Muscle layer of colon (tissue), 2 donors: ENCODE data around the gene COMMD4.
"Not testable (repeated sequence)": the region's sequence is repeated elsewhere in the genome, so short reads cannot be mapped to it uniquely, and the experiment has no call there.

Experiments
- H3K27ac ChIP-seq: one replicate; pipeline ENCODE4 v1.7.0; 2013; ENCODE audit warnings: low read depth, mild to moderate bottlenecking, low read length, moderate library complexity
- H3K27me3 ChIP-seq, 2 donors: one replicate each; pipeline ENCODE4 v1.7.0; 2013; ENCODE audit warnings: low read length in 2 of 2, mild to moderate bottlenecking in 2 of 2; ENCODE audit not compliant: insufficient read depth in 2 of 2, control insufficient read depth in 1 of 2
- H3K36me3 ChIP-seq: one replicate; pipeline ENCODE4 v1.7.0; 2013; ENCODE audit warnings: mild to moderate bottlenecking, low read length; ENCODE audit not compliant: insufficient read depth
- H3K4me1 ChIP-seq: one replicate; pipeline ENCODE4 v1.7.0; 2013; ENCODE audit warnings: mild to moderate bottlenecking, low read length; ENCODE audit not compliant: insufficient read depth
- H3K4me3 ChIP-seq, 2 donors: one replicate each; pipeline ENCODE4 v1.7.0; 2013; ENCODE audit warnings: low read length in 2 of 2, low read depth in 1 of 2, mild to moderate bottlenecking in 1 of 2, moderate library complexity in 1 of 2
- H3K9ac ChIP-seq: one replicate; pipeline ENCODE4 v1.7.0; 2013; ENCODE audit warnings: low read length
- H3K9me3 ChIP-seq: one replicate; pipeline ENCODE4 v1.7.0; 2013; ENCODE audit warnings: mild to moderate bottlenecking, low read length
- donor health status: abdominal sarcoma.
- donor health status: Adenocarcinoma of cecum.

COMMD4 gene

DNA sequence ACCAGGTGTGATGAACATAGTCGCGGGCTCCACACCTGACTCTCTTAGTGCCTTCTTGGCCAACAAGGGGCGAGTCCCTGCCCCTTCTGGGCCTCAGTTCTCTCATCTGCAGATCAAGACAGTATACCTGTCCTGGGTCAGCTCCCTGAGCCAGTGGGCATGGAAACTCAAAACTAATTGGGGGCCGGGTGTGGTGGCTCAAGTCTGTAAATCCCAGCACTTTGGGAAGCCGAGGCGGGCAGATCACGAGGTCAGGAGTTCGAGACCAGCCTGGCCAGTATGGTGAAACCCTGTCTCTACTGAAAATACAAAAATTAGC, 13.4 kb downstream of the COMMD4 start:
- not testable (repeated sequence) for H3K4me1 ChIP-seq, H3K9ac ChIP-seq, H3K27ac ChIP-seq, H3K36me3 ChIP-seq, H3K9me3 ChIP-seq, H3K4me3 ChIP-seq, H3K27me3 ChIP-seq

DNA sequence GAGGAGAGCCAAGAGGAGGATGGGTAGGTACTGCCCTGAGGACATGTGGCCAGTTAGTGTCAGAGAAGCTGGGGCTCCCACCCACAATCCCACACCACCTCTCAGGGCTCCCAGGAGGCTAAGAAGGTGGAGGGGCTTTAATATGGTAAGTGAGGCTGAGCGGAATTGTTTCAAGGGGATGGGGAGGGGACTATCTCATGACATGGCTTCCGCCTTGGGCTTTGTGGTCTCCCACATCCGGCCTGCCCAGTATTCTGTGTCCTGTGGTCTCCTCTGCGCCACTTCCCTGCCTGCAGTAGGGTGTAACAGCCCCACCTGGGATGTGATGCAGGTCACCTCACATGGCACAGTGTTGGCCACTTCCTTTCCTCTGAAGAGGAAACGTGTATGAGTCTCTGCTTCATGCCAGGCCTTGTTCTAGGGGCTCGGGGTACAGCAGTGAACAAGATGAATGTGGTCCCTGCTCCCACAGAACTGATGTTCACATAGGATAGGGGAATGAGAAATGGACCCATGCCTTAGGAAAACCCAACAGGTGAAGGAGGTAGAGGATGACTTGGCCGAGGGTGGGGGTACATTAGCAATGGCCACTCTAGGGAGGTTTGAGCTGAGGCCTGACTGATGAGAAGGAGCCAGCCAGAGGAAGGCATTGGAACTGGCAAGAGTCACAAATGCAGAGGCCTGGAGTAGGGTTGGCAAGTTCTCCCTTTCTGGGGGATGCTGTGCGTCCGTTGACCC, 14.2 kb downstream of the COMMD4 start:
- Histone ChIP-seq H3K27ac (no peak overlapping the region), H3K9ac (no peak overlapping the region), H3K4me1 (peaks cover 8% of the 10 kb centered on the region), H3K4me3 (no peak overlapping the region), H3K27me3 (no peaks in the 10 kb centered on the region), H3K9me3 (no peaks in the 10 kb centered on the region), H3K36me3 (peaks cover under 1% of the 10 kb centered on the region)

DNA sequence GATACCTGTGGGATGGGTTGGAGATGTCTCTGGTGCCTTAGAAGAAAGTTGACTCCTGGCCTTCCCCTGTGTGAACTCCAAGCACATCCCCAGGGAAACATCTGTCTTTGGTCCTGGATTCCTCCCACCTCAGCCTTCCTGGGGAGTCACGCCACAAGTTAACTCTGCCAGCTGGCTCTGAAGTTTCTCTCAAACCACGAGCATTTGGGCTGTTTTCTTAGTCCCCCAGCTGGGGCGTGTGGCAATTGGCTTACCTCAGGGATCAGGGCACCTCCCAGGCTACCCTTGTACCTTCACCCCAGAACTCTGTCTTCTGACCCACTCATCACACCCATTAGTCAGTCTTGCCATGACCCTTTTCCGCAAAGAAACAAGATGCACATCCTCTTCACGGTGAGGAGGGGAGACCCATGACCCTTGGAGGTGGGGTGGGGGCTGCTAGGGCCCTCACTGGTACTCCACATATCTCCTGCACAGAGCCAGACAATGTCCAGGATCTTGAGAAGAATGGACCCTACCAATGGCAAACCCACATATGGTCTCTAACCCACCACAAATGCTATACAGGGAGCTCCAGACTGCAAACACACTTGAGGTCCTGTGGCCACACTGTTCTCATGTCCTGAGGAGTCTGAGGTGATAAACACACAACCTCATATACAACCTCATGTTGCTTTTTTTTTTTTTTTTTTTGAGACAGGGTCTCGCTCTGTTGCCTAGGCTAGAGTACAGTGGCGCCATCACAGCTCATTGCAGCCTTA, 14.9 kb downstream of the COMMD4 start:
- Histone ChIP-seq H3K27ac (no peak overlapping the region), H3K9ac (no peak overlapping the region), H3K27me3 (no peaks in the 10 kb centered on the region), H3K4me1 (peaks cover 8% of the 10 kb centered on the region), H3K4me3 (no peak overlapping the region), H3K36me3 (peaks cover 4% of the 10 kb centered on the region), H3K9me3 (no peaks in the 10 kb centered on the region)

DNA sequence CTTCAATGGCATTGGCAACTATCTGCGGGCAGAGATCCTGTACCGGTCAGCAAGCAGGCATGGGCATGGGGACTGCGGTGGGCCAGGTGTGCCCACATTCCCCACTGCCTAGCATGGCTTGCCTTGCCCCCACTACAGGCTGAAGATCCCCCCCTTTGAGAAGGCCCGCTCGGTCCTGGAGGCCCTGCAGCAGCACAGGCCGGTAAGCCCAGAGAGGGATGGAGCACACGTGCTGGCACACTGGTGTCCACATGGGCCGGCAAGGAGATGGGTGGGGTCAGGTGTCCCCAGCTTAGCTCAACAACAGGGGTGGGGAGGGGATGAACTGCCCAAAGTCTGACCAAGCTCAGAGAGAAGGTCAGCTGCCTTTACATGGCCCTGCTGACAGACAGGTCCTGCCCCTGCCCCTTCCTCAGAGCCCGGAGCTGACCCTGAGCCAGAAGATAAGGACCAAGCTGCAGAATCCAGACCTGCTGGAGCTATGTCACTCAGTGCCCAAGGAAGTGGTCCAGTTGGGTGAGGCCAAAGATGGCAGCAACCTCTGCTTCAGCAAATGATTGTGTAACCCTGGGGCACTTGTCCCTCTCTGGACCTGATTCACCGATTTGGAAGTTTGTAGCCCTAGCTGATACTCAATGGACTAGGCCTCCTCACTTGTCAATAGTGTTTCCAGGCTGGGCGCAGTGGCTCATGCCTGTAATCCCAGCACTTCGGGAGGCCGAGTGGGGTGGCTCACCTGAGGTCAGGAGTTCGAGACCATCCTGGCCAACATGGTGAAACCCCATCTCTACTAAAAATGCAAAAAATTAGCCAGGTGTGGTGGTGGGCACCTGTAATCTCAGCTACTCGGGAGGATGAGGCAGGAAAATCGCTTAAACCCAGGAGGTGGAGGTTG, 16.6 kb downstream of the COMMD4 start:
- Histone ChIP-seq H3K9me3 (no peaks in the 10 kb centered on the region), H3K36me3 (peaks cover 10% of the 10 kb centered on the region), H3K4me1 (peaks cover 8% of the 10 kb centered on the region), H3K9ac (no peak overlapping the region), H3K27ac (no peak overlapping the region), H3K27me3 (no peaks in the 10 kb centered on the region), H3K4me3 (no peak overlapping the region)

DNA sequence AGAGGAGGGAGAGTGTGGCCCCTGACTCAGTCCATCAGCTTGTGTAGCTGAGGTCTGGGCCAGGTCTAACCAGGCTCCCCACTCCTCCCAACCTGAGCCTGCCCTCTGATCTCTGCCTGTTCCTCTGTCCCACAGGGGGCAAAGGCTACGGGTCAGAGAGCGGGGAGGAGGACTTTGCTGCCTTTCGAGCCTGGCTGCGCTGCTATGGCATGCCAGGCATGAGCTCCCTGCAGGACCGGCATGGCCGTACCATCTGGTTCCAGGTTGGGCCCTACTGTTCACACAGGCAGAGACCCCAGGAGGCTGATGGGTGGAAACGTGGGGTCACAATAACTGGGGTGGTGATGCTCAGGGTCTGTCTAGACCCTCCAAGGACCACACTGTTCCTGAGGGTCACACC, 17.7 kb downstream of the COMMD4 start:
- H3K27ac ChIP-seq = no peak overlapping the region
- H3K4me1 ChIP-seq = peaks cover 8% of the 10 kb centered on the region
- H3K9me3 ChIP-seq = no peaks in the 10 kb centered on the region
- H3K36me3 ChIP-seq = peaks cover 17% of the 10 kb centered on the region
- no peak overlapping the region for H3K9ac ChIP-seq
- H3K27me3 ChIP-seq = no peaks in the 10 kb centered on the region
- H3K4me3 ChIP-seq = no peak overlapping the region

DNA sequence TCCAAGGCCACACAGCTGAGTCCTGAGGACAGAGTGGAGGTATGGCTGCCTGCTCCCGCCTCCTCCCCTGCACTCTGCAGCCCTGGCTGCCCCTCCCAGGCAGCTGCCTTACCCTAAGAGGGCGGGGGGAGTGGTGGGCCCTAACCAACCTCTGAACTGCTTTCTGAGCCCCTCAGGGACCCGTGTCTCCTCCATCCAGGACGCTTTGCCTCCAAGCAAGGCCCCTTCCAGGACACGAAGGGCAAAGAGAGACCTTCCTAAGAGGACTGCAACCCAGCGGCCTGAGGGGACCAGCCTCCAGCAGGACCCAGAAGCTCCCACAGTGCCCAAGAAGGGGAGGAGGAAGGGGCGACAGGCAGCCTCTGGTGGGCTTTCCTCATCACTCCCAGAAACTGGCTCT, 18.6 kb downstream of the COMMD4 start:
- Histone ChIP-seq H3K27ac (no peak overlapping the region), H3K4me1 (no peaks in the 10 kb centered on the region), H3K27me3 (no peaks in the 10 kb centered on the region), H3K9ac (no peak overlapping the region), H3K36me3 (peaks cover 20% of the 10 kb centered on the region), H3K9me3 (no peaks in the 10 kb centered on the region), H3K4me3 (no peak overlapping the region)

DNA sequence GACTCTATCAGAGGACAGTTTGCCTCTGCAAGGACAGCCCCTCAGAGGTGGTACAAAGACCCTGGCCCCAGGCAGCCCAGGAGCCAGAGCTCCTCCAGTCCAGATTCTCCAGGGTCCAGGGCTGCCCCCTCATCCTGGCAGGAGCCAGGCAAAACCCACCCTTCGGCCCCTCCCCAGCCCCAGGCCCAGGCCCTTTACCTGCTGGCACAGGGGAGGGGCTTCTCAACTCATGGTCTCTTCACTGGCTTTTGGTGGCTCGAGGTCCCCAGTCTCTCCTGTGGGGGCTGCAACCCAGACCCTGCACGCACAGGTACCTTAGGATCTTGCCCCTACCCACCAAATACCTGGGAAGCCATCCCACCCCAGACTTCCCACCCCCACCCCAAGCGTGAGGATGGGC, 19.5 kb downstream of the COMMD4 start:
- H3K4me3 ChIP-seq = no peak overlapping the region
- no peaks in the 10 kb centered on the region for H3K9me3 ChIP-seq
- H3K27ac ChIP-seq = no peak overlapping the region
- no peaks in the 10 kb centered on the region for H3K27me3 ChIP-seq
- H3K9ac ChIP-seq = no peak overlapping the region
- peaks cover 29% of the 10 kb centered on the region for H3K36me3 ChIP-seq
- no peaks in the 10 kb centered on the region for H3K4me1 ChIP-seq

DNA sequence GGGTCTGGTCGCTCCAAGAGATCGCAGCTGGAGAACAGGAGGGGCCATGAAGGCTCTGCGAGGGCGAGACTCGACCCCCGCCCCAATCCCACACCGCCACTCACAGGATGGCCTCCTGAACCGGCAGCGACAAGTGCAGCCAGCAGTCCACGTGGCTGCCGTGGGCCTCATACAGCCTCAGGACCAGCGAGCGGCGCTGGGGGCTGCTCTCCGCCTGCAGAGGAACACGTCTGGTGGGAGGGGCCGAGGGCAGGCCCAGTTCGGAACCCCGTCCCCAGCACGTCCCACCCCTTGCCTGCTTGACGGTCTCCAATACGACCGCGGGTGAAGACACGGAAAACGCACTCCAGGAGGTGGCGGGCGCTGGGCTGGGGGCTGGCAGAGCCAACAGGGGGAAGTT, 20.1 kb downstream of the COMMD4 start:
- Histone ChIP-seq H3K4me1 (no peaks in the 10 kb centered on the region), H3K4me3 (no peak overlapping the region), H3K9ac (no peak overlapping the region), H3K9me3 (no peaks in the 10 kb centered on the region), H3K27me3 (no peaks in the 10 kb centered on the region), H3K27ac (no peak overlapping the region), H3K36me3 (peaks cover 36% of the 10 kb centered on the region)

- Histone ChIP-seq H3K4me1 (no peaks in the 10 kb centered on the region), H3K9ac (no peak overlapping the region), H3K27ac (no peak overlapping the region), H3K4me3 (no peak overlapping the region), H3K9me3 (no peaks in the 10 kb centered on the region), H3K36me3 (peaks cover 40% of the 10 kb centered on the region), H3K27me3 (no peaks in the 10 kb centered on the region)
These were observed 20.7 kb downstream of the COMMD4 start for GRCh38 chr15:75356517-75356916.

DNA sequence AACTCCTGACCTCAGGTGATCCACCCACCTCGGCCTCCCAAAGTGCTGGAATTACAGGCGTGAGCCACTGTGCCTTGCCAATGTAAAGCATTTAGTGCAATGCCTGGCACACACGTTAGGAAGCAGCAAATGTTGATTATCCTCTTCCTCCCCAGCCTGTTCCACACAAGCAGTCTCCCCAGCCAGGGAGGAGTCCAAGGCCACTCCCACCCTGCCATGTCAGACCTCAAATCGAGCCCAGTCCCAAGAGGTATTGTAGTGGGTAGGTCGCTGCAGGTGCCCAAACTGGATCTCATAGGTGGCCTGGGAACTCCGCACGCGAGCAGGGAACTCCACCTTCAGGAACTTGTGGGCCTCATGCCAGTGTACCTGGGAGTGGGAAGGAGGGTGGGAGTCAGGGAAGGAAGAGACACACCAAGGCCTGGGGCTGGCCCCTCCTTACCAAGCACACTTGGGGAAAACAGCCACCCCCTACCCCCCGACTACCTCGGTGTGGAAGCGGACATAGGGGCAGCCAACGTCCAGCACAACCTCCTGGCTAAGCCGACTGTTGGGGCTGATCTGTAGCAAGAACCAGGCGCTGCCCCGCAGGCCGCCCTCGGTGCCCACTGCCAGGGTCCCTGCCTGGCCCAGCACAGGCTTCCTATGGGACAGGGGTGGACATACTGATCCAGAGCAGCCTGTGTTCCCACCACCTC, 22.3 kb downstream of the COMMD4 start:
- Histone ChIP-seq H3K27ac (no peak overlapping the region), H3K9ac (no peak overlapping the region), H3K36me3 (peaks cover 47% of the 10 kb centered on the region), H3K4me1 (no peaks in the 10 kb centered on the region), H3K27me3 (no peaks in the 10 kb centered on the region), H3K9me3 (no peaks in the 10 kb centered on the region), H3K4me3 (no peak overlapping the region)
